Measurements from ENCODE around the gene DMD. TPM values are rescaled to one million over a fixed set of nuclear protein-coding genes. Genes with fewer than 3 reads are reported as not detected.

DMD gene
- total RNA-seq, 3 donors from 2014 or later (not counting 1 experiment from before 2014, with no cell fraction given), result not detected

GRCh38 chrX:31232506-31232905, 1978.8 kb downstream of the DMD start:
- Mint-ChIP-seq H3K36me3 (no peaks in the 10 kb centered on the region), H3K4me3 (no peak overlapping the region), H3K4me1 (no peaks in the 10 kb centered on the region), H3K27me3 (ENCODE audit: low read depth in 2 of 2) (no peaks in the 10 kb centered on the region), H3K9me3 (no peaks in the 10 kb centered on the region), H3K27ac (no peak overlapping the region)
- Histone ChIP-seq H3K4me3 (ENCODE audit: low read length) (no peak overlapping the region), H3K36me3 (ENCODE audit: control insufficient read depth, insufficient read depth, low read length) (no peaks in the 10 kb centered on the region), H3K27ac (ENCODE audit: low read length) (no peak overlapping the region), H3K9me3 (ENCODE audit: control insufficient read depth, insufficient read depth, low read length) (no peaks in the 10 kb centered on the region), H3K4me1 (ENCODE audit: control insufficient read depth, insufficient read depth, low read length) (no peaks in the 10 kb centered on the region), H3K27me3 (ENCODE audit: control insufficient read depth, insufficient read depth, low read length) (no peaks in the 10 kb centered on the region)
- ATAC-seq (no peak), DNase-seq (no peak)
- no peak for TF ChIP-seq CTCF (IDR thresholded peaks at IDR 0.05)
- WGBS (ENCODE audit: insufficient coverage), result 74% methylated on average over 3 of the region's 3 CpGs
- intact Hi-C loops (cut with micrococcal nuclease), result no loop called here

- ATAC-seq, result no peak
- Mint-ChIP-seq H3K9me3 (peaks cover 3 to 4% of the 10 kb centered on the region in 2 donors), H3K27me3 (ENCODE audit: low read depth in 2 of 2) (no peaks in the 10 kb centered on the region), H3K27ac (no peak overlapping the region), H3K4me1 (no peaks in the 10 kb centered on the region), H3K4me3 (no peak overlapping the region), H3K36me3 (no peaks in the 10 kb centered on the region)
- no peaks in the 10 kb centered on the region for H3K4me1 ChIP-seq (ENCODE audit: control insufficient read depth, insufficient read depth, low read length)
- no peaks in the 10 kb centered on the region for H3K9me3 ChIP-seq (ENCODE audit: control insufficient read depth, insufficient read depth, low read length)
- DNase-seq, result no peak
- TF ChIP-seq CTCF (IDR thresholded peaks at IDR 0.05), result no peak
- 17% methylated on average over 1 of the region's 2 CpGs for WGBS (ENCODE audit: insufficient coverage)
- H3K4me3 ChIP-seq (ENCODE audit: low read length), result no peak overlapping the region
- peak overlapping the region; percentile 49 for H3K27ac ChIP-seq (ENCODE audit: low read length)
- H3K36me3 ChIP-seq (ENCODE audit: control insufficient read depth, insufficient read depth, low read length), result no peaks in the 10 kb centered on the region
- H3K27me3 ChIP-seq (ENCODE audit: control insufficient read depth, insufficient read depth, low read length), result no peaks in the 10 kb centered on the region
- intact Hi-C loops (cut with micrococcal nuclease), result no loop called here
These were observed 1982.4 kb downstream of the DMD start for GRCh38 chrX:31228909-31229308.

- H3K4me3 Mint-ChIP-seq, result no peak overlapping the region
- no peaks in the 10 kb centered on the region for H3K4me1 Mint-ChIP-seq
- 86% methylated on average over 5 of the region's 6 CpGs for WGBS (ENCODE audit: insufficient coverage)
- no peaks in the 10 kb centered on the region for H3K4me1 ChIP-seq (ENCODE audit: control insufficient read depth, insufficient read depth, low read length)
- H3K36me3 Mint-ChIP-seq, result no peaks in the 10 kb centered on the region
- peak overlapping the region; percentile 49 for H3K27ac ChIP-seq (ENCODE audit: low read length)
- no peak for TF ChIP-seq CTCF (IDR thresholded peaks at IDR 0.05)
- no peaks in the 10 kb centered on the region for H3K27me3 ChIP-seq (ENCODE audit: control insufficient read depth, insufficient read depth, low read length)
- no peaks in the 10 kb centered on the region for H3K27me3 Mint-ChIP-seq (ENCODE audit: low read depth in 2 of 2)
- no peak overlapping the region for H3K4me3 ChIP-seq (ENCODE audit: low read length)
- intact Hi-C loops (cut with micrococcal nuclease), result no loop called here
- H3K9me3 ChIP-seq (ENCODE audit: control insufficient read depth, insufficient read depth, low read length), result no peaks in the 10 kb centered on the region
- DNase-seq (no peak), ATAC-seq (no peak)
- peaks cover 3 to 4% of the 10 kb centered on the region in 2 donors for H3K9me3 Mint-ChIP-seq
- no peak overlapping the region for H3K27ac Mint-ChIP-seq
- no peaks in the 10 kb centered on the region for H3K36me3 ChIP-seq (ENCODE audit: control insufficient read depth, insufficient read depth, low read length)
These were observed 1982.9 kb downstream of the DMD start for GRCh38 chrX:31228415-31228832.

GRCh38 chrX:31227250-31227649, 1984.1 kb downstream of the DMD start:
- no peak overlapping the region for H3K4me3 Mint-ChIP-seq
- no peak for ATAC-seq
- TF ChIP-seq CTCF (IDR thresholded peaks at IDR 0.05), result no peak

More at GRCh38 chrX:31227250-31227649, 1984.1 kb downstream of the DMD start:
- Histone ChIP-seq H3K36me3 (ENCODE audit: control insufficient read depth, insufficient read depth, low read length) (no peaks in the 10 kb centered on the region), H3K27ac (ENCODE audit: low read length) (no peak overlapping the region), H3K27me3 (ENCODE audit: control insufficient read depth, insufficient read depth, low read length) (no peaks in the 10 kb centered on the region), H3K9me3 (ENCODE audit: control insufficient read depth, insufficient read depth, low read length) (no peaks in the 10 kb centered on the region), H3K4me3 (ENCODE audit: low read length) (no peak overlapping the region), H3K4me1 (ENCODE audit: control insufficient read depth, insufficient read depth, low read length) (no peaks in the 10 kb centered on the region)
- H3K27ac Mint-ChIP-seq, result no peak overlapping the region
- H3K9me3 Mint-ChIP-seq, result peaks cover 3 to 4% of the 10 kb centered on the region in 2 donors
- WGBS (ENCODE audit: insufficient coverage), result 89% methylated on average over 1 of the region's 2 CpGs
- H3K27me3 Mint-ChIP-seq (ENCODE audit: low read depth in 2 of 2), result no peaks in the 10 kb centered on the region
- H3K4me1 Mint-ChIP-seq, result no peaks in the 10 kb centered on the region
- DNase-seq, result no peak
- H3K36me3 Mint-ChIP-seq, result no peaks in the 10 kb centered on the region
- intact Hi-C loops (cut with micrococcal nuclease), result no loop called here

Data from natural killer cell (primary cell).